UCSD-AML1 (cell line): ENCODE measurements around the gene SRGAP1.
"Not testable (repeated sequence)": the region's sequence is repeated elsewhere in the genome, so short reads cannot be mapped to it uniquely, and the experiment has no call there.

ENCODE experiments used
- DNase-seq: peaks from one replicate; lab custom pipeline; 2025; ENCODE audit not compliant: unreplicated experiment; lab: John Stamatoyannopoulos, UW

SRGAP1 gene

DNA sequence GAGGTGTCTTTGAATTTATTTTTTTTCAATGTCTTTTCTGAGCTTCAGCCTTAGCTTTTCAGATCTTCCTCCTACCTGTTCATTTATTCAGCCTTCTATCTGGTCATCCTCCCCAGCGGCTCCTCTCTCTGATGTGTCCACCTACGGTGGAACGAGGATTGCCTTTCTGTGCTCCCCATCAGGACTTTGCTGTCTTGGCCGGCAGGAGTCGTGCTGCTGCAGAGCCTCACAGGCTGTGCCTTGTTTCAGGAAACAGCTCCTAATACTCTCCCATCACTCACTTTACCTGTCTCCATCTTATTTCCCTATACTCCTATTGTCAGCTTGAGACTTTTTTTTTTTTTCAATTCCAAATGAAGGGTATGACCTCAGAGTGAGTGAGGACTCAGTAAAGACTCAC is 300.7 kb downstream of the SRGAP1 start:
- DNase-seq, result no peak

GRCh38 chr12:64147011-64147631 is 302.6 kb downstream of the SRGAP1 start:
- DNase-seq, result no peak

DNA sequence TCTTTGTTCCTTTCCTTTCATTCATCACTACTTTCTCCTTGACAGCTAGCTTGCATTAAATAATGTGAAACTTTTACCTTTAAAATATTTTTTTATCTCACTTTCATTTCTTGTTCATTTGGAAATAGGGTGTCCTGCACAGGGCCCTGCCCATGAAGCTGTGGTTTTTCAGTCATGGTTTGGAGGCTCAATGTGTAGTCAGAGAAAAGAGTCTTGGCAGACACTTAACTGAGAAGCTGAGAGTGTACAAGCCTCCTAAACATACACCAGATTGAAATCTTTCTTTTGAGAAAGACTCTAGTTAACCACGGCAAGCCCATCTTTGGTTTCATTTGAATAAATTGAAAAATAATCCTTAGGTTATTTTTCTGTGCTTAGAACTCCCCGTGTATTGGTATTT is 303.4 kb downstream of the SRGAP1 start:
- no peak for DNase-seq

- no peak for DNase-seq
Observed at GRCh38 chr12:64154677-64155076, 310.2 kb downstream of the SRGAP1 start.

- no peak for DNase-seq
Observed at GRCh38 chr12:64157110-64157509, 312.6 kb downstream of the SRGAP1 start.

DNA sequence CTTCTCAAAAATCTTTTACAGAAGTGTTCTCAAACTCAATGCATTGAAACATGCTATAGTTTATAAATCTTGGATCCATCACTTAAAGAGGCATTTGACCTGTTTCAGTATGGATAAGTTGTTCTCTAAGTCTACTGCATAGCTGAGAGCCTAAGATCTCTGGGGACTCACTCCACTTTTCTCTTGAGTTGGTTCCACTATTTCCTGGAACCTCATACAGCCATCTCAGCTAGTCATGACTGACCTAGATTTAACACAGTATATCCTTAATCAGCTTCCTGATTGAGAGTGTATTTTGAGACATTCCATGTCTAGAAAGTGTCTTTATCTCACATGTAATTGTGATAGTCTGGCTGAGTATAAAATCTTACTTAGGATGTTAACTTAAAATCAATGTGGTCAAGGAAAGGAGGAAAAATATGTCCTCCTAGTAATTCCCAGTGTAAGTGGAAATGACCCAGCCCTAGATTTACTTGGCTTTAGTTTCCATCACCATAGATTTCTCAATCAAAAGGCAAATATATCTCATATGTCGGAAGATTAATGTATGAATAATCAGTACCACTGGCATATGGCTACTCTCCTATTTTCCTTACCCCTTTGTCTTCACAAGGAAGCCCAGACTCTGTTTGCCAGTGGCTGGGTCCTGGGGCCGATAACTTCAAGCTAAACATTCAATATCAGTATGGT is 315.7 kb downstream of the SRGAP1 start:
- no peak for DNase-seq

GRCh38 chr12:64160711-64161060 is 316.2 kb downstream of the SRGAP1 start:
- no peak for DNase-seq

GRCh38 chr12:64166606-64167005 is 322.1 kb downstream of the SRGAP1 start:
- DNase-seq, result not testable (repeated sequence)

- not testable (repeated sequence) for DNase-seq
Observed at GRCh38 chr12:64167041-64167440, 322.5 kb downstream of the SRGAP1 start.

GRCh38 chr12:64170024-64170423 is 325.5 kb downstream of the SRGAP1 start:
- no peak for DNase-seq

DNA sequence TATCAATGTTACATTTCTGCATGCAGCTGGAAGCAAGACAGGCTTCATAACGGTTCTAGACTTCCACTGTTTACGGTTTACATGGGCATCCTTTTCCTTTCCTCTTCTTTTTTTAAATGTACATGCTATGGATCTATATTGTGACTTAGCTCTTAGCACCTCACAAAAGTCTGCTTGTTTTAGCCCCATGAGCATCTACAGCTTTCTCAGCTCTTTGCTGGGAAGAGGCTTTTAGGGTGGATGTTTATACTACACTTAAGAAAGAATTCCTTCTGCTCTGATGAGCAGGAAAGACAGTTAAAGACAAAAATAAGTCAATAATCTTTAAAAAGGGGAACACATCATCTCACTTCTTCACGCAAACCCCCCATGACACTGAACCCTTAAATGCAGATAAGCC is 326.2 kb downstream of the SRGAP1 start:
- no peak for DNase-seq

DNA sequence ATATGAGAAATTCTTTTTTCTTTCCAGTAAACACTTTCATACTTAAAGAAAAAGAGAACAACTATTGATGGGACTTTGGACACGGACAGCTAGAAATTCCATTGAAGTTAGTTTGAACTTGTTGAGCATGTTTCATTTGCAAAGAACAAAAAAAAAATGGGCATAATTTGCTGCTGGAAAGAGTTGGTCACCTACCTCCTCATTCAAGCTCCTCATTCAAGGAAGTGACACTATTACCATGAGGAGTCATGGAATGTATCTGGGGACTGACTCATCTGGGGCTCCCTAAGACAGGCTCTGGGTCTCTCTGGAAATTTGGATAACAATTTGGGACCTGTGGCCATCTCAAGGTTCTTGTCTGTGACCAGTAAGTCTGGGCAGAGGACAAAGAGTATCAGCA is 327.2 kb downstream of the SRGAP1 start:
- DNase-seq, result no peak

DNA sequence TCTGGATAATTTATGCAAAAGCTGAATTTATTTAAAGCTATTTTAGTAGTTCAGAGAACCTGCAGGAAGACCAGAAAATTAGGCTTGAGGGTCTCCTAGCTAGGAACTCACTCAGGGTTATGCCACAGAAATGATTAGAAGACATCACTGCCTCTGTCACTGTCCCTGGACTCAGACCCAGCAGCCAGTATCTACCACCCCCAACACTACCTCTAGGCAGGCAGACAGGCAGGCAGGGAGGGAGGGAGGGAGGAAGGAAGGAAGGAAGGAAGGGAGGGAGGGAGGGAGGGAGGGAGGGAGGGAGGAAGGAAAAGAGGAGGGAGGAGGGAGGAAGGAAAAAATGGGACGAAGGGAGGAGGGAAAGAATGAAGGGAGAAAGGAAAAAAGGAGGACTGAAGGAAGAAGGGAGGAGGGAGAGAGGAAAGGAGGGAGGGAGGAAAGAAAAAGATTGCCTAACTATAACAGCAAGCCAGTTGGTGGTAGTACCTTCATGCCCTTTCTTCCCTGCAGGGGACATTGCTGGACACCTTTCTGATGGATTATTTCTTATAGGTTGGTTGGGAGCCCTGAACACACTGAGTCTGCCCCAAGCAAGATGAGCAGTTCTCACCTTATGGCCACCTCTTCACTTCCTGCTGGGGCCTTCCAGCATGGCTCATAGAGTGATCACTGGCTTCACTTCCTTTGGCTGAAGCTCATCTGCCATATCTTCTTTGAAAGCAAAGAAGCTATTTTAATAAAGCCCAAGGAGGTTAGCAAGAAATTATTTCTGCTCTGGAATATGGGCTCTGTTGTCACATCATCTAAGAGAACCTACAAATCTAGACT is 327.9 kb downstream of the SRGAP1 start:
- no peak for DNase-seq

DNA sequence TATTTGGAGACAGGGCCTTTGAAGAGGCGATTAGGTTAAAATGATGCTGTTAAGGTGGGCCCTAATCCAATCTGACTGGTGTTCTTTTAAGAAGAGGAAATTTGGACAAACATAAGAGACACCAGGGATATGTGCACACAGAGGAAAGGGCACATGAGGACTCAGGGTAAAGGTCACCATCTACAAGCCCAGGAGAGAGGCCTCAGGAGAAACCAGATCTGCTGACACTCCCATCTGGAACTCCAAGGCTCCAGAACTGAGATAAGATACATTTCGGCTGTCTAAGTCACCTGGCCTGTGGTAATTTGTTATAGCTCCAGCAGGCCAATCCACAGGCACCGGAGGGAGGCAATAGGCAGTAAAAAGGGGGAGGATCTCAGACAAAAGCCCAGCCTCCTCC is 329.0 kb downstream of the SRGAP1 start:
- DNase-seq, result no peak

GRCh38 chr12:64175254-64175945 is 330.9 kb downstream of the SRGAP1 start:
- no peak for DNase-seq

- DNase-seq, result no peak
Observed at GRCh38 chr12:64177001-64177400, 332.5 kb downstream of the SRGAP1 start.

DNA sequence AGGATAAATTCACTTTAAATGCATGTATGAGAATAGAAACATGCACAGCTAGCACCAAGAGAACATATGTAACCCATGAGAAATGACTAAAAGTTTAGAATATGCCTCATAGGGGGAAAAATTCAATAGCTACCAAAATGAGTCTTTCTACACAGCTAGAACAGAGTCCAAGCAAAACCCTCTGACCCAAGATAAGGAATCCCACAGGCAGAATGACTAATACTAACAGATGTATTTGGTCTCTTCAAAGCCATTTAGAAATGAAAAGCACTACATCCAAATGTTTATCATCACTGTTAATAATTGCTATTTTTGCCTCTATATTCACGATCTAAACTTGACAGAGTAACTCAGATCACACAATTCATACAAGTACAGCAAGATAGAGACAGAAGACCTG is 333.6 kb downstream of the SRGAP1 start:
- DNase-seq, result no peak

DNA sequence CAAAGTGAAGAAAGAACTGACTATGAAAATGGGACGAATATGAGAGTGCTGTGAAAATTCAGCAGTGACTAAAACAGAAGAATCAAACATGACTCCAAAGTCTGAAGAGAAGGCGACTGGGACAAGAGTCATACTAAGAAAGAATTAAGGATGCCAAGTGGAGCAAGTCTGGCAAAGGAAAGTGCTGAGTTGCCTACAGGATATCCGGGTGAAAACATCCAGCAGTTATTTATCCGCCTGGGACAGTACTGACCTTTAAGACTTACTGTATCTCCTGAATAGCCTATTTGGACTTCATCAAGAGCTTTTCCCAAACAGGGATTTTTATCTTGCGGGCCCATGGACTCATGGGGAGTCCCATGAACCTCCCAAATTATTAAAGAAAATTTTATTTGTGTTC is 336.5 kb downstream of the SRGAP1 start:
- DNase-seq, result no peak

DNA sequence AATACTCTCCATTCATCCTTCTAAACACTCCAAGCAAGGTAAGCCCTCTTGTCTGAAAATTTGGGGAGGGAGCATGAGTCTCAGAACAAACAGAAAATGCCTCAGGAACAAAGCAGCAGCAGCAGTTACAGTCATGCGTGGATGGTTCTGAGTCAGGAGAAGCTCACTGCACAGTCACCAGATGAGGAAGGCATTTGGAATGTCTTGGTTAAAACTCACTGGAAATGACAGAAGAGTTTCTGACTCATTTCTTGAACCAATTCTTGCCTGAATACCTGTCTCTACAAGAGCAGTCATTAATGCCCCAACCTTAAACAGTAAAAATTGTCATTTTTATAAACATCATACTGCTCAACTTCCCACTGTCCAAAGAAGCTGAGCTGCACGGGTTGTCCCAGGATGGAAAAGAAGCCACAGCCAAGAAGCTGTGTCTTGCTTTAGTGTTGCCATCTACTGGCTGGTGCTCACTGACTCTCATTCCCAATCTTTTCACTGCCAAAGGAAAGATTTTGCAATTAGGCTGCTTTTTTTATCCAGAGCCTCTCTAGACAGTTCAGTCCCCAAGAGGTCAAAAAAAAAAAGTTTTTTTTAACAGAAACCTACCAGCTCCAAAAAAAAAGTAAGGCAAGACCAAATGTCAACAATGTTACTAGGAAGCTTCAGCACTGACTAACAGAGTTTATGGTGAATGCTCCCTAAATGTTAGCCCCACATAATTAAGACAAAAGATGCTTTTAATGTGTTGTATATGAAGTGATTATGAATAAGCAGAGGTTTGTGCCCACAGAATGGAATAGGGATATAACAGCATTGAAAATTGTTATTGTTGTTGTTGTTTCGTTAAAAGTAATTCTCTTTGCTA is 337.2 kb downstream of the SRGAP1 start:
- no peak for DNase-seq

- no peak for DNase-seq
Observed at GRCh38 chr12:64184216-64184615, 339.7 kb downstream of the SRGAP1 start.

GRCh38 chr12:64186789-64187188 is 342.3 kb downstream of the SRGAP1 start:
- no peak for DNase-seq
